Nephron progenitor cell (in vitro differentiated cells): ENCODE data around the gene PTPRA.

ENCODE experiments used
- DNase-seq: peaks from one replicate; pipeline ENCODE4 v3.0.0; 2021
- H3K27ac Mint-ChIP-seq: 2 replicates; pipeline ENCODE4 v1.8.0; 2021; ENCODE audit warnings: mild to moderate bottlenecking, moderate library complexity, mixed read lengths
- H3K27me3 Mint-ChIP-seq: 2 replicates; pipeline ENCODE4 v1.8.0; 2021; ENCODE audit warnings: mild to moderate bottlenecking, low read depth, mixed read lengths; ENCODE audit not compliant: poor library complexity
- H3K36me3 Mint-ChIP-seq: 2 replicates; pipeline ENCODE4 v1.8.0; 2021; ENCODE audit warnings: low read depth, mixed read lengths
- H3K4me1 Mint-ChIP-seq: 2 replicates; pipeline ENCODE4 v1.8.0; 2021; ENCODE audit warnings: mixed read lengths
- H3K4me3 Mint-ChIP-seq: 2 replicates; pipeline ENCODE4 v1.8.0; 2021; ENCODE audit warnings: mild to moderate bottlenecking, moderate library complexity, mixed read lengths
- H3K9me3 Mint-ChIP-seq: 2 replicates; pipeline ENCODE4 v1.8.0; 2021; ENCODE audit warnings: mild to moderate bottlenecking, moderate library complexity, mixed read lengths
- CTCF ChIP-seq: fragments of 200-600 bp; sonication (generic); IDR thresholded peaks from 2 replicates; pipeline ENCODE4 v1.5.0; 2021; ENCODE audit warnings: antibody characterized with exemption

PTPRA gene

DNA sequence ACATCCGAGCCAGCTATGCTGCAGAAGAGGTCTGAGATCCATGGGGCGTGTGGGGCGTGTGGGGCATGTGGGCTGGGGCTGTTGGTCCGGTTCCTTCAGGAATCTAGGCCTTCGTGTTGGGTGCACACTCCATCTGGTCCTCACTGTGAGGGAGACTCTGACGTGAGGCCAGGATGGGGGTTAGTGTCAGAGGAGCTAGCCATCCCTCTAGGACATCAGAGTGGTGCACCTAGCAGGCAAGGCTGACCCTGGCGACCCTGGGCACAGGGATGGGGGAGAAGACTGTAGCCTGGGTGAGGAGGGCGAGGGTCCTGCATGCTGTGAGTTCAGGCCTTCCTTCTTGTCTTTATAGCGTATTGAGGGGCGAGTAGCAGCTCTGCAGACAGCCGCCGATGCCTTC is 8.7 kb upstream of the PTPRA start:
- Mint-ChIP-seq H3K4me1 (peaks cover 12% of the 10 kb centered on the region), H3K4me3 (no peak overlapping the region), H3K9me3 (no peaks in the 10 kb centered on the region), H3K36me3 (peaks cover 17% of the 10 kb centered on the region), H3K27ac (no peak overlapping the region), H3K27me3 (peaks cover 4% of the 10 kb centered on the region)
- TF ChIP-seq CTCF = no peak
- DNase-seq = no peak

GRCh38 chr20:2865101-2865500 is 8.2 kb upstream of the PTPRA start:
- Mint-ChIP-seq H3K4me3 (no peak overlapping the region), H3K27me3 (peaks cover 6% of the 10 kb centered on the region), H3K27ac (no peak overlapping the region), H3K4me1 (peaks cover 12% of the 10 kb centered on the region), H3K36me3 (peaks cover 17% of the 10 kb centered on the region), H3K9me3 (no peaks in the 10 kb centered on the region)
- no peak for DNase-seq
- TF ChIP-seq CTCF = no peak

DNA sequence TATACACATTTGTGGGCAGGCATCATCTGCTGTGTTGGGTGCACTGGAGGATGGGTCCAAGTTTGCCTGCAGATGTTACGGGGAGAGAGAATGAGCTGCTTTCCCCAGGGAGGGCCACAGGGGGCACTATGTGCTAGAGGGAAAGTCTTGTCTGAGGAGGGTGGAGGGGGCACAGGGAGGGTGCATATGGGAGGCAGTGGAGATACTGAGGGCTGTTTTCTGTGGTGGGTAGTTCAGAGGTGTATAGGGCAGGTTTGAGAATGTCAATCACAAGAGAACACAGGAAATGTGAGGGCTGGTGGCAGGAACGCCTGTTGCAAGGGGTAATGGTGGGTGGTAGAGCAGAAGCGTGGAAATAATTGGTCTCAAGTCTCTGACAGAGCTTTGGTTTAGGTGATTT is 7.7 kb upstream of the PTPRA start:
- Mint-ChIP-seq H3K4me1 (peaks cover 15% of the 10 kb centered on the region), H3K27ac (no peak overlapping the region), H3K9me3 (no peaks in the 10 kb centered on the region), H3K36me3 (peaks cover 17% of the 10 kb centered on the region), H3K4me3 (no peak overlapping the region), H3K27me3 (peaks cover 11% of the 10 kb centered on the region)
- TF ChIP-seq CTCF = no peak
- DNase-seq = no peak

DNA sequence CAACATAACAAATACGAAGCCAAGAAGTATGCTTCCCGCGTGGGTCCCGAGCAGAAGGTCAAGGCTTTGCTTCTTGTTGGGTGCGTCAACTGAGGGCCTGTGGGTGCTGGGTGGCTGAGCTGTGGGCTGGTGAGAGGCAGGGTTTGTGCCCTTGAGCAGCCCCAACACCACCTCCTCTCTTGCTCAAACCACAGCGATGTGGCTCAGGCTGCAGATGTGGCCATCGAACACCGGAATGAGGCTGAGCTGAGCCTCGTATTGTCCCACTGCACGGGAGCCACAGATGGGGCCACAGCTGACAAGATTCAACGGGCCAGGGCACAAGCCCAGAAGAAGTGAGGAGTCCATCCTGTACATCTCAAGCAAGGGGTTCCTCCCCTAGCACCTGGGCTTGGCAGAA is 7.0 kb upstream of the PTPRA start:
- TF ChIP-seq CTCF = no peak
- H3K4me1 Mint-ChIP-seq = peaks cover 19% of the 10 kb centered on the region
- no peaks in the 10 kb centered on the region for H3K9me3 Mint-ChIP-seq
- H3K27ac Mint-ChIP-seq = no peak overlapping the region
- H3K27me3 Mint-ChIP-seq = peaks cover 18% of the 10 kb centered on the region
- DNase-seq = no peak
- peaks cover 14% of the 10 kb centered on the region for H3K36me3 Mint-ChIP-seq
- H3K4me3 Mint-ChIP-seq = no peak overlapping the region

DNA sequence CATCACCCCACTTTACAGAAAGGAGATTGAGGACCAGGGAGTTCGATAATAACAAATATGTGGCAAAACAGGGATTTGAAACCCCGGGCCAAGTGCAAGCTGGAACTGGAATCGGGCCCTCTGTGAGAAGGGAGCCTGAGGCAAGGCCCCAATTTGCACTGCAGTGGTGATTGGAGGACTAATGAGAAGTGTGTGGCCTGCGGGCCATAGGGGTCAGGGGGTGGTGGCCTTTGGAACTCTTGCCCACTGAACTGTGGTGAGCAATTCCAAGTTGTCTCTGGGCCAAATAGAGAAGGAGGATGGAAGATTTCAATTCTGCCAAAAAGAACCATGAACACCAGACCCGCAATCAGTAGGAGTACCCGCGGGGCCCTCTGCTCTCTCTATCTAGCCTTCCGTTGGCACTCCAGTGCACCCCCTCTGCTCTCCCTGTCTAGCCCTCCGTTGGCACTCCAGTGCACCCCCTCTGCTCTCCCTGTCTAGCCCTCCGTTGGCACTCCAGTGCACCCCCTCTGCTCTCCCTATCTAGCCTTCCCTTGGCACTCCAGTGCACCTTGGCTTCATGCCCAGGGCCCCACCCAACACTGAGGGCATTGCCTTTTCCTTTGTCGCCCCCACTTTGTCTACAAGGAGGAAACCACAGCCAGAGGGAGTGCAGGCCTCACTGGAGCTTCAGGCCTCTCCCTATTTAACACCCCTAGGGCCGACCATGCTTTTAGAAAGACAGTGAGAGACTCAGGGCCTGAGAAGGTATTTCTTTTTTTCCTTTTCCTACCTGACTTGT is 6.0 kb upstream of the PTPRA start:
- peaks cover 27% of the 10 kb centered on the region for H3K27me3 Mint-ChIP-seq
- peaks cover 26% of the 10 kb centered on the region for H3K4me1 Mint-ChIP-seq
- H3K4me3 Mint-ChIP-seq = no peak overlapping the region
- peak overlapping the region; percentile 83 for H3K27ac Mint-ChIP-seq
- TF ChIP-seq CTCF = no peak
- H3K36me3 Mint-ChIP-seq = peaks cover 12% of the 10 kb centered on the region
- no peaks in the 10 kb centered on the region for H3K9me3 Mint-ChIP-seq
- peak; percentile 21 for DNase-seq

DNA sequence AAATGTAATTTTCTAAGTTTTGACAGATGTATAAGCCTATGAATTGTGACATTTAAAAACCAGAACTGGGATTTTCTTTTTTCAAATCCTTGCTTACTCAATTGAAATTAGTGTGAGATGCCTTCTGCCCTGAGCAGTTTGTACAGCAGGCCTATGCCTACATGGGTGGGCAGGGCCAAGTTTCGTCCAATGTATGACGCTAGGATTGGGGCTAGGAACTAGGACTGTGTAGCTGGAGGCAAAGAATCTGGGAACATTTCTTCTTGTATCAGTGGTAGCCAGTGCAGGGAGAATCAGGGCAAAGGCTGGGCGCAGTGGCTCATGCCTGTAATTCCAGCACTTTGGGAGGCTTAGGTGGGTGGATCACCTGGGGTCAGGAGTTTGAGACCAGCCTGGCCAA is 3.9 kb upstream of the PTPRA start:
- Mint-ChIP-seq H3K36me3 (peaks cover 12% of the 10 kb centered on the region), H3K27me3 (peaks cover 37% of the 10 kb centered on the region), H3K9me3 (no peaks in the 10 kb centered on the region), H3K4me3 (no peak overlapping the region), H3K4me1 (peaks cover 37% of the 10 kb centered on the region), H3K27ac (no peak overlapping the region)
- DNase-seq = no peak
- no peak for TF ChIP-seq CTCF
